HG03196 (cell line): ENCODE data around the gene ARHGAP20.

ENCODE experiments used
- ATAC-seq: cut with Tn5 transposase; IDR thresholded peaks from one replicate; pipeline ENCODE4 v1.9.1; 2021; ENCODE audit not compliant: unreplicated experiment

ARHGAP20 gene

GRCh38 chr11:110711776-110712658 is at the start of gene ARHGAP20:
Gene ARHGAP20 (minus strand): TSS chr11:110712437. CDS start chr11:110712231, 206 bp downstream.
- ATAC-seq: peak; percentile 67

- ATAC-seq: no peak
Measured at GRCh38 chr11:110761991-110762390, 49.8 kb upstream of the ARHGAP20 start.

GRCh38 chr11:110761131-110761530 is 48.9 kb upstream of the ARHGAP20 start:
- no peak for ATAC-seq

GRCh38 chr11:110759972-110760381 is 47.7 kb upstream of the ARHGAP20 start:
- ATAC-seq: no peak

GRCh38 chr11:110757962-110758755 is 45.9 kb upstream of the ARHGAP20 start:
- ATAC-seq: no peak

GRCh38 chr11:110757066-110757465 is 44.8 kb upstream of the ARHGAP20 start:
- no peak for ATAC-seq

GRCh38 chr11:110755941-110756340 is 43.7 kb upstream of the ARHGAP20 start:
- no peak for ATAC-seq

GRCh38 chr11:110752890-110753289 is 40.7 kb upstream of the ARHGAP20 start:
- ATAC-seq: no peak

GRCh38 chr11:110750100-110750499 is 37.9 kb upstream of the ARHGAP20 start:
- no peak for ATAC-seq

GRCh38 chr11:110747531-110747930 is 35.3 kb upstream of the ARHGAP20 start:
- no peak for ATAC-seq

- no peak for ATAC-seq
Measured at GRCh38 chr11:110738641-110739040, 26.4 kb upstream of the ARHGAP20 start.

GRCh38 chr11:110737593-110737992 is 25.4 kb upstream of the ARHGAP20 start:
- ATAC-seq: no peak

GRCh38 chr11:110736171-110736553 is 23.9 kb upstream of the ARHGAP20 start:
- ATAC-seq: no peak

- no peak for ATAC-seq
Measured at GRCh38 chr11:110735455-110736170, 23.4 kb upstream of the ARHGAP20 start.

- ATAC-seq: no peak
Measured at GRCh38 chr11:110734790-110735189, 22.6 kb upstream of the ARHGAP20 start.

- ATAC-seq: no peak
Measured at GRCh38 chr11:110730773-110731172, 18.5 kb upstream of the ARHGAP20 start.

GRCh38 chr11:110728883-110729282 is 16.6 kb upstream of the ARHGAP20 start:
- ATAC-seq: no peak

- ATAC-seq: no peak
Measured at GRCh38 chr11:110728476-110728875, 16.2 kb upstream of the ARHGAP20 start.

- no peak for ATAC-seq
Measured at GRCh38 chr11:110724358-110724757, 12.1 kb upstream of the ARHGAP20 start.

GRCh38 chr11:110720431-110721275 is 8.4 kb upstream of the ARHGAP20 start:
- no peak for ATAC-seq
